T1000 (cell line): ENCODE results near the gene GATAD2A.

Experiments
- DNase-seq: peaks from one replicate; lab custom pipeline; 2025; ENCODE audit warnings: mixed read lengths; lab: John Stamatoyannopoulos, UW

The GATAD2A gene

DNA sequence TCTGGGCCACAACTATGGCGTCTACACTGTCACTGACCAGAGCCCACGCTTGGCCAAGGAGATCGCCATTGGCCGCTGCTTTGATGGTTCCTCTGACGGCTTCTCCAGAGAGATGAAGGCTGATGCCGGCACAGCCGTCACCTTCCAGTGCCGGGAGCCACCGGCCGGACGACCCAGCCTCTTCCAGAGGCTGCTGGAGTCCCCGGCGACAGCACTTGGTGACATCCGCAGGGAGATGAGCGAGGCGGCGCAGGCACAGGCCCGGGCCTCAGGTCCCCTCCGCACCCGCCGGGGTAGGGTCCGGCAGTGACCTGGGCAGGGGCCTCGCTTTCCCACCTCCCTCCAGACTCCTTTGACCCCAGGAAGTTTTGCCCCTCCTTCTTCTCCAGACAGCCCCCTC, 140.2 kb downstream of the GATAD2A start:
- no peak for DNase-seq

DNA sequence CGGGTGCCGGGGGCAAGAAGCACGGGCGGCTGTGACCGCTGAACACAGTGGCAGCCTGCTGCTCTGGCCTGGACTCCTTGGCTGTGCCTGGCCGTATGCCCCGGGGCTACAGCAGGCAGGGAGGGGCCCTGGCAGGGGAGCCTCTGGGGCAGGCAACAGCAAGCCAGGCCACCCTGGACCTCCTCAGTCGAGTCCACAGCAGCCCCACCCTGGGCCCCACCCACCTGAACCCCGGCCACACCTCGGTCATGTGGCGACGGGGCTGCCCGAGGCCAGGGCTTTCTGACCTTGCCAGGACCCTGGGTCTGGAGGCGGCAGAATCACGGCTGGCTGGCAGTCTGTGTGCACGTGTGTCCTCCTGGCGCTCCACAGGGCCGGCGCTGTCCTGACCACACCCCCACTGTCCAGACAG, 141.3 kb downstream of the GATAD2A start:
- DNase-seq, result no peak

DNA sequence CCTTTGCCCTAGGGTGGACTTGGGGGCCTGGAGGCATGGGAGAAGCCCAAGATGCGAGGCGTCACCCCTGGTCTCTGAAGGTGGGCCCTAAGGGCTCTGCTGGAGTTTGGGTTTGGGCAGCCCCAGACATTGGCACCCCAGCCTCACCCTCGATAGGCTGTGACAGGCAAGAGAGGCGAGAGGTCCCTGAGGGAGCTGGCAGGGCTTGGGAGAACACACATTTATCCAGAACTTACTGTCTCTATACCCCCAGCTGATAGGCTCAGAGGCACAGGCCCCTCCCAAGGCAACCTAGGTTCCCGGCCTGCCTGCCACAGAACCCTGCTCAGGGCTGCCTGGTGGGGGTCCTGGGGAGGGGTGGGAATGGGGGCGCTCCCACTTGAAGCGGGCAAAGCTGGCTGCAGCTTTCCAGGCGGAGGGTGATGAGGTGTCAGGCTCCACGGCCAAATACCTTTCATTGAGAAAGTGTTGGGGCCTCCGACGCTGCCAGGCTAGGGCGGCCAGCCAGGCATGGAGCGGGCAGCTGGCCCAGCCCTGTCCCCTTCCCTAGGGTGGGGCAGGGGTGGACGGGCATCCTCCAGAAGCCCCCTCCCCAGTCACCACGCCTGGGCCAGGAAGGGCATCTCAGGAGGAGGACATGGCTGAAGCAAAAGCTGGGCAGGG, 142.3 kb downstream of the GATAD2A start:
- no peak for DNase-seq

DNA sequence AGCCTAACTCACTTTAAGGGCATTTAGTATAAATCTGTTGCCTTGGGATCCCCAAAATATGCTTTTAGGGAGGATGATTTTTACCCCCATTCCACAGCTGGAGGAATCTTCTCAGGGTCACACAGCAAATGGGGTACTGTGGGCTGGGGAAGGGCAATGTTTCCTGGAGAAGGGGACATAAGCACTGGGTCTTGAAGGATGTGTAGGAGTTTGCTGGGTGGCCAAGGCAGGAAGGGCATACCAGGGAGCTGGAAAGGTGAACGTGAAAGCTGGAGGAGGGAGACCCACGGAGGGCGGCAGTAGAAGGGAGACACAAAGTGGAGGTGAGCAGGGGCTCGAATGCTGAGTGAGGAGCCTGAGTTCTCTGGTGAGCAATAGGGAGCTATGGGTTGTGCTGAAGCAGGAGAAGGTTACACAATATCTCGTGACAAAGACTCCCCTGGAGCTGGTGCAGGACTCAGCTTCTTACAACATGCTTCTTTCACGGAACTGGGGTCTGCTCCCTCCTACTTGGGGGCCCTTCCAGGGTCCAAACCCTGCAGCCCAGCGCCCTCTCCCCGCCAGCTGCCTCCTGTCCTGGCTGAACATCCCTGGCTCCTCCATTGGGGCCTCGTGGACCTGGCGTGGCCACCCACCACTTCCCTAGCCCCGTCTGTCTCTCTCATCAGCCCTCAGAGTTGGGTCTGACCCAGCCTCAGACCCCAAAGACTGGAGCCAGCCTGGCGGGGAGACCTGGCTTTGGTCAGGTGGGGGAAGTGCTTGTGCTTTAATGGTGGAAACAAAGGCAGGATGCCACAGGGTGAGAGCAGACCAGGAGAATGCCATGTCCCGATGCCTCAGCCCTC, 143.7 kb downstream of the GATAD2A start:
- no peak for DNase-seq

DNA sequence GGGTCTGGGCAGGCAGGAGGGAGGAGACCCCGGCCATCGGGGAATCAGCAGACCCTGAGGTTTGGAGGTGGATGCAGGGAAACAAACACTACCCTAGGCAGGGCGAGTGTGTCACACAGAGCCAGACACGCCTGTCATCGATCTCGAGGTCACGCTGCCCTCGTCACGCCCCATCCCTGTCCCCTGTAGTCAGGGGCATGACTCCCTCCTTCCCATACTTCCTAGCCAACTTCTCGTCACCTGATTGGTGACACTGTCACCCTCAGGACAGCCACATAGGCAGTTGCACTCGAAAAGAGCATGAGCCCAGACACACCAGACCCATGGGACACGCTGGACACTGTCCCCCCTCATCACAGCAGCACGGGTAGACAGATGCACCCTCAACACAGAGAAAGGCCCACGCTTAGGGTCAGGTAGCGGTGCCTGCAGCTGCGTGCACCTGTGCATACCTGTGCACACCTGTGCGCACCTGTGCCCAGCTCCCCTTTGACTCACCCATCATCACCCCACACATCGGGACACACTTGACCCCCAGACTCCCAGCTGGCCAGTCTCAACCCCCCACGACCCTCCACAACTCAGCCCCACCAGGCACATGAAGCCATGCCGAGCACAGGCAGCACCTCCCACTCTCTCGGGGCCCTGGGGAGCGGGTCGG, 144.5 kb downstream of the GATAD2A start:
- DNase-seq, result no peak

DNA sequence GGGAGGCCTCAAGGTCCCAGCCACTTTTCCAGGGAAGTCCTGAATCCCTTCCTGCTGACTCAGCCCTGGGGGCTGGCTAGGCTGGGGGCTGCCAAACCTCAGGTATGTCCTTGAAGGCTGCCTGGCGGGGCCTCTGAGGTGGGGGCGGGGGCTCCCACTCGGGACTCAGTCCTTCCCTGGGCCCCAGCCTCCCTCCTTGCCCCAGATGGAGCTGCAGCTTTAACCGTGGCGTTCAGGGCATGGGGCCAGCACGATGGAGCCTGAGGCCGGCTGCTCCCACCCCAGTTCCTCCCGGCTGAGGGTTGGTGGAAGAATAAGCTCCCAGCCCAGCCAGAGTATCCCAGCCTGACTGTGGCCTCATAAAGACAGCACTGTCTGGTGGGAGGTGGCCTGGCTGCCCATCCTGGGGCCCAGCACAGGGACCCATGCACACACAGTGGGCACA, 145.0 kb downstream of the GATAD2A start:
- DNase-seq, result peak; percentile 41

DNA sequence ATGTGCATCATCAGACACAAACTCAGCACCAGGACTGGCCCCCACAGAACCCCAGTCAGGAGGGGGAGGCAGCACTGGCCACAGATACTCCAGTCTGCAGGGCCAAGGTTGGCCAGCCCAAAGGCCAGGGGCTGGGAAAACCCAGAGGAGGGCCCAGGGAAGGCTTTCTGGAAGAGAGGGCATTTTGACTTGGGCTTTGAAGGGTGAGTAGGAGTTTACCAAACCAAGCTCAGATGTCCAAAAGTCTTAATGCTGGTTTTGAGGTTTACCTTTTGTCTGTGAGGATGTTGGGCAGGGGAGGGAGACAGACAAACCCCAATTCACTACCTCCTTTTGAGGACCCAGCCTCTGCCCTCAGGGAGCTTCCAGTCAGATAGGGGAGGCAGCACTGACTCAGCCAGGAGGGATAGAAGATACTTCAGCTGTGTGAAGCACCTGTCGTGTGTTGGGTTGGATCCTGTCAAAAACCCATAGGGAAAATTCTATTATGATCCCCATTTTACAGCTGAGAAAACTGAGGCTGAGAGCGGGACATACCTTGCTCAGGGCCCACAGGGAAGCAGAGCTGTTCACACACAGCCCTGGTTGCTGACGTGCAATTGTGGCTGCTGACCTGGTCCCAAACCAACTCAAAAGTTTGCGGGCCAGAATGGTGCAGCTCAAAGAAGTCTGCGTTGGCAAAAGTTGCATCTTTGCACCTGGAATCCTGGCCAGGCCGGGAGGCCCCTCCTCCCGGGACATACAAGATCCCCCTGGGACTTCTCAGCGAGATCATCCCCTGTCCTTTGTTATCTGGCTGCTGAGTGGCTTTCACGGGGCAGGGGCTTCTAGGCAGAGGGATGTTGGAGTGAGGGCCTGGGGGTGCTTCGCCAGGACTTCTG, 145.7 kb downstream of the GATAD2A start:
- DNase-seq, result no peak

DNA sequence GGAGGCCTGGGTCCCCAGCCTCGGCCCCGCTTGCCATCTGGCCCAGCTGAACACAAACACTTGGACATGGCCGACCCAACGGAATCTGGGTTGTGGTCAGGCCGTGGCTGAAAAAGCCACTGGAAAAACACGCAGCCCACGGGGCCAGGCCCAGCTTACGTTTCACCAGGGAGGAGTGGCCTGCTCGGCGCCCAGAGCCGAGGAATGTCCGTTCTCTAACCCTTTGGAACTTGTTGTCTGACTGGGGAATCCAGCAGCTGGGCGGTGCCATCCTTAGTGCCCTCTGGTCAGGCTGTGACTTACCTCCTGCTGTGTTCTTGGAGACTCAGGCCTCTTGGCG, 146.3 kb downstream of the GATAD2A start:
- no peak for DNase-seq

DNA sequence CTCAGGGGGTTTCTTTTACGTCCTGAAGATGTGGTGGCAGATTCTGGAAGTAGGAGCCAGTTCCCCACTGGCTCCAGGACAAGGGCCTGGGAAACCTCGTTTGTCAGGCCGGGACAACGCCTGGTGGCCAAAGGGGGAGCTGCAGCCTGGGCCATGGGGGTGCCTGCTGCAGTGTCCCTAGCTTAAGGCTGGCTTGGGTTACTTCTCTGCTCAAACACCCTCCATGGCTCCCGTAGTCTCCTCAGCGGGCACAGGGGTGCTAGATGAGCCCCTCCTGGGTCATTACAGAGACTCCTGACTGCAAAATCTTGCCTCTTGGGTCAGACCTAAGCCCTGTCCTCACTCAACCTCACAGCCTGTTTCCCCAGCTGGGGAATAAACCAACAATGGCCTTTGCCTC, 147.3 kb downstream of the GATAD2A start:
- no peak for DNase-seq

DNA sequence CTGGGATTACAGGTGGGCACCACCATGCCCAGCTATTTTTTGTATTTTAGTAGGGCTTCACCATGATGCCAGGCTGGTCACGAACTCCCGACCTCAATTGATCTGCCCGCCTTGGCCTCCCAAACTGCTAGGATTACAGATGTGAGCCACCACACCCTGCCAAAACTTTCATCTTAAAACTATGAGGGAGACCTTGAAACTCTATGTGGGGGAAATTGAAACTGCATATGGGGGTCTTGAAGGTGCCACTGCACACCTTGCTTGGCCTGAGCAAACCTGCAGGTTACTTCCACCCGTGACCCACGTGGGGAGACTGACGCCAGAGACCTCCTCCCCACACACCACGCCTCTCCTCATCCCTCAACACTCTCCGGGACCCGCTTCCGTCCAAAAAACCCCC, 148.2 kb downstream of the GATAD2A start:
- no peak for DNase-seq

DNA sequence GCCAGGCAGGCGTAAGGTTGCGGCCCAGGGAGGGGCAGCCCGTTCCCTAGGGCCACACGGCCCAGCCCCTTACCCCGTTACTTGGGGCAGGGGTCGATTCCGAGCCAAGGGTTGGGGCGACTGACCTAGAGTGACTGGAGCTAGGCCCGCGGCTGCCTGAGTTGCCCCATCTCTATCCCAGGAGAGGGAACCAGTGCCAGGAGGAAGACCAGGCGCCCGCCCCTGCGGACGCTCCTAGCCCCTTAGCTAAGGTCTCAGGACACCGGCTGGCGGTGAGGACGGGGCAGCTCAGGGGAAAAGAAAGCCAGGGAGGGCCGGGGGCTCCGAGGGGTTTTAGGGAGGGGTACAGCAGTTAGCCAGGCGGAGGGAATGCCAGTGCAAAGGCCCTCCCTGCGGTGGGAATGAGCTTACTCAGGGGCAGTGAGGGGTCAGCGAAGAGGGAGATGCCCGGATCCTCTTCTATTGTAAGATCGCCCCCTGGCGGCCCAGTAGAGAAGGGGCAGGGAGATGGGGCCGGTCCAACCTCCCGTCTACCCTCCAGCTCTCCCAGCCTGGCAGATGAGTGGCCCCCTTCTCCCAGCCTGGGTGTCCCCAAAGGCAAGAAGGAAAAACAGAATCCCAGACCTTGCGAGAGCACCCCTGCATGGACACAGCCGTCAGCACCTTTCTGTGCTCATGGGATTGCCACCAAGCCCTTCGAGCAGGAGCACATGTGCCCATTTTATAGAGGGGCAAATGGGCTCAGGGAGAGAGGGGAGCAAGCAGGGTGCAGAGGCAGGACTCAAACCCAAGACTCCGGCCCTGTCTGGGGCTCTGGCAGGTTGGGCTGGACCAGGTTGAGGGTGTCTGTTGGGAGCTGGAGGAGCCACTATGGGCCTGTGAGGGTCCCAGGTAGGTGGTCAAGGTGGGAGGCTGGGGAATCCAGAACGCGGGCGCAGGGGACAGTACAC, 148.9 kb downstream of the GATAD2A start:
- DNase-seq, result no peak

DNA sequence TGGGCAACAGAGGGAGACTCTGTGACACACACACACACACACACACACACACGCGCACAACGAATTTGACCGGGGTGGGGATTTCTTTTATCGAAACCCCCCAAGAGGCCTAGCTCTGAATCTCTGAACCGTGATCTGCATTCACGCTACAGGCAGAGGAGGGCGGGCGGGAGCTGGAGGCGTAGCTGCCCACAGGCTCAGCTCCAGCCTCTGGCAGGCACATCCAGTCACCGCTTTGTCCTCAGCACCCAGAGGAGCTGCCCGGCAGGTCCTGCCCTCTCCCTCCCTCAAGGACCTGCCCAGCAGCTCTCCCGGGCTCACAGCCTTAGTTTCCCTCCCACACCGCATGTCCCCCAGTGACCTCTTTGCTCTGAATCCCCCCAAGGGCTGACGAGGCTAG, 152.6 kb downstream of the GATAD2A start:
- no peak for DNase-seq
